ENCODE measurements around the gene MCUB. TPM values are rescaled to one million over a fixed set of nuclear protein-coding genes. Genes with fewer than 3 reads are reported as not detected.

MCUB gene
- total and polyA plus RNA-seq, 2 of the 13 experiments (the other 11 are each of a cell fraction or from before 2014, with no cell fraction given): 0.95 to 2.2 TPM

DNA sequence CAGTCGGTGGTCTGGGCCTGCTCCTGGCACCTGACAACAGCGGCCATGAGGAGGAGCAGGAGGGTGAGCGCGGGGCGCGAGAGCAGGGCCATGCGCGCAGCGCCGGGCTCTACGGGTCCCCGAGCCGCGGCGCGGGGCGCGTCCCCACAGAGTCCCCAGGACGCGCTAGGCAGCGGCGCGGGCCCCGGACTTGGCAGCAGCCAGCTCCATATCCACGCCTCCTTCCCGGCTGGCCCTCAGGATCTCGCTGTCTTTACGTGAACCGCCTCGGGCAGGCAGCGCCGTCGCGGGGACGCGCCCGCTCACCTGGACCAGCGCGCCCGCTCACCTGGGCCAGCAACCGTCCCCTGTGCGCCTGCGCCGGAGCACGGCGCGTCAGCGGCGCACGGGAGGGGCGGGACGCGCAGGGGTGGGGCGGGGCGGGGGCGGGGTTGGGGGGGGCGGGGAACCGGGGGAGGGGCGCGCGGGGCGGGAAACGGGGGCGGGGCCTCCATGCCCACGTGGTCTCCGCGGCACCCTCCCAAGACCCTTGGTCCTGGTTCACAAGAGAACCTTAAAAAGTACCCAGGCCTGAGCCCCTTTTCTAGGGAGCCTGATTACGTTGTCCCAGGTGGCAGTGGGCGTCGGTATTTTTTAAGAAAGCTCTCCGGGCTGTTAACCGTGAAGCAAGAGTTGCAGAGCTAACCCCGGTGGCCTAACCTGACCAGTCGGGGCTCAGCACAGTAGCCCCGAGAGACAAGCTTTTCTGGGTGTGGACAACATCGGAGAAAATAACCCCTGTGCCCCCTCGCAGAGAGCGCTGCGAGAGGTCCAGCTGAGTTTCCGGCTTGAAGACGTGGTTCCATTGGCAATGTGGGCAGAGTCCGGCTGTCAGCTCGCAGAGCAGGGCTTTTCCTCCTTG is 169.9 kb downstream of the MCUB start, which contains the start of gene PLA2G12A (continued):
- TF ChIP-seq ZNF318 (CRISPR knock-in tag; IDR thresholded peaks at IDR 0.05) (peak; percentile 46; the same call in 1 of the 2 replicates), HOXA9 (CRISPR knock-in tag; IDR thresholded peaks at IDR 0.05; ENCODE audit: borderline replicate concordance) (no peak; the same call in 1 of the 2 replicates), HMG20A (CRISPR knock-in tag; IDR thresholded peaks at IDR 0.05; ENCODE audit: borderline replicate concordance) (no peak), FOXP1 (IDR thresholded peaks at IDR 0.05) (no peak), FOXP1 (CRISPR knock-in tag; IDR thresholded peaks at IDR 0.05) (no peak), AKAP8 (CRISPR knock-in tag; IDR thresholded peaks at IDR 0.05) (peak; percentile 85), TOE1 (CRISPR knock-in tag; IDR thresholded peaks at IDR 0.05) (no peak), ZNF3 (CRISPR knock-in tag; IDR thresholded peaks at IDR 0.05) (no peak), MEF2D (CRISPR knock-in tag; IDR thresholded peaks at IDR 0.05) (no peak; the same call in 1 of the 2 replicates), YEATS4 (CRISPR knock-in tag; IDR thresholded peaks at IDR 0.05; ENCODE audit: borderline replicate concordance) (peak; percentile 55; the same call in 1 of the 2 replicates), HOXD1 (CRISPR knock-in tag; IDR thresholded peaks at IDR 0.05) (0 out of 2 replicates have a peak, but pooled peaks have one; percentile 16), HMGA1 (CRISPR knock-in tag; conservative IDR thresholded peaks at IDR 0.05) (no peak), CREM (IDR thresholded peaks at IDR 0.05) (no peak), CREM (CRISPR knock-in tag; IDR thresholded peaks at IDR 0.05) (no peak)
- TF ChIP-seq, protein P1, sequence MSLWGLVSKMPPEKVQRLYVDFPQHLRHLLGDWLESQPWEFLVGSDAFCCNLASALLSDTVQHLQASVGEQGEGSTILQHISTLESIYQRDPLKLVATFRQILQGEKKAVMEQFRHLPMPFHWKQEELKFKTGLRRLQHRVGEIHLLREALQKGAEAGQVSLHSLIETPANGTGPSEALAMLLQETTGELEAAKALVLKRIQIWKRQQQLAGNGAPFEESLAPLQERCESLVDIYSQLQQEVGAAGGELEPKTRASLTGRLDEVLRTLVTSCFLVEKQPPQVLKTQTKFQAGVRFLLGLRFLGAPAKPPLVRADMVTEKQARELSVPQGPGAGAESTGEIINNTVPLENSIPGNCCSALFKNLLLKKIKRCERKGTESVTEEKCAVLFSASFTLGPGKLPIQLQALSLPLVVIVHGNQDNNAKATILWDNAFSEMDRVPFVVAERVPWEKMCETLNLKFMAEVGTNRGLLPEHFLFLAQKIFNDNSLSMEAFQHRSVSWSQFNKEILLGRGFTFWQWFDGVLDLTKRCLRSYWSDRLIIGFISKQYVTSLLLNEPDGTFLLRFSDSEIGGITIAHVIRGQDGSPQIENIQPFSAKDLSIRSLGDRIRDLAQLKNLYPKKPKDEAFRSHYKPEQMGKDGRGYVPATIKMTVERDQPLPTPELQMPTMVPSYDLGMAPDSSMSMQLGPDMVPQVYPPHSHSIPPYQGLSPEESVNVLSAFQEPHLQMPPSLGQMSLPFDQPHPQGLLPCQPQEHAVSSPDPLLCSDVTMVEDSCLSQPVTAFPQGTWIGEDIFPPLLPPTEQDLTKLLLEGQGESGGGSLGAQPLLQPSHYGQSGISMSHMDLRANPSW (CRISPR knock-in tag; IDR thresholded peaks at IDR 0.05; ENCODE audit: borderline replicate concordance): peak; percentile 45; the same call in 1 of the 2 replicates
- TF ChIP-seq, protein P2, sequence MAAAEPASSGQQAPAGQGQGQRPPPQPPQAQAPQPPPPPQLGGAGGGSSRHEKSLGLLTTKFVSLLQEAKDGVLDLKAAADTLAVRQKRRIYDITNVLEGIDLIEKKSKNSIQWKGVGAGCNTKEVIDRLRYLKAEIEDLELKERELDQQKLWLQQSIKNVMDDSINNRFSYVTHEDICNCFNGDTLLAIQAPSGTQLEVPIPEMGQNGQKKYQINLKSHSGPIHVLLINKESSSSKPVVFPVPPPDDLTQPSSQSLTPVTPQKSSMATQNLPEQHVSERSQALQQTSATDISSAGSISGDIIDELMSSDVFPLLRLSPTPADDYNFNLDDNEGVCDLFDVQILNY (CRISPR knock-in tag; conservative IDR thresholded peaks at IDR 0.05): no peak
- TF ChIP-seq, protein P3, sequence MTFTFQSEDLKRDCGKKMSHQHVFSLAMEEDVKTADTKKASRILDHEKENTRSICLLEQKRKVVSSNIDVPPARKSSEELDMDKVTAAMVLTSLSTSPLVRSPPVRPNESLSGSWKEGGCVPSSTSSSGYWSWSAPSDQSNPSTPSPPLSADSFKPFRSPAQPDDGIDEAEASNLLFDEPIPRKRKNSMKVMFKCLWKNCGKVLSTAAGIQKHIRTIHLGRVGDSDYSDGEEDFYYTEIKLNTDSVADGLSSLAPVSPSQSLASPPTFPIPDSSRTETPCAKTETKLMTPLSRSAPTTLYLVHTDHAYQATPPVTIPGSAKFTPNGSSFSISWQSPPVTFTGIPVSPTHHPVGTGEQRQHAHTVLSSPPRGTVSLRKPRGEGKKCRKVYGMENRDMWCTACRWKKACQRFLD (CRISPR knock-in tag; IDR thresholded peaks at IDR 0.05; ENCODE audit: borderline replicate concordance): no peak
